A673 (cell line): Measurements from ENCODE around the gene PDE4A. TPM values are rescaled to one million over a fixed set of nuclear protein-coding genes. Genes with fewer than 3 reads are reported as not detected.

Experiments used
- BruUV-seq: library from RNA; stranded (reverse); fragments of 400-500 nt; replicated peaks from 2 replicates; lab custom pipeline; 2021; lab: Mats Ljungman, UMichigan
- CTCF ChIA-PET: fragments of 300-600 bp; sonication (Branson Sonifier 250); formaldehyde crosslinking; loops from one replicate; lab custom pipeline; 2022; ENCODE audit warnings: antibody characterized with exemption; lab: Charles Lee
- POLR2A ChIA-PET: fragments of 300-600 bp; sonication (Branson Sonifier 250); formaldehyde crosslinking; loops from one replicate; lab custom pipeline; 2022; ENCODE audit warnings: antibody characterized with exemption; ENCODE audit not compliant: low non-redundant PET; lab: Charles Lee
- DNase-seq: peaks from one replicate; pipeline ENCODE4 v3.0.0-alpha.2; 2015; ENCODE audit warnings: low spot score
- H3K27ac ChIP-seq: fragments of 200-600 bp; sonication (generic); 2 replicates; pipeline ENCODE4 v1.5.1; 2016; ENCODE audit warnings: mixed run types, low read depth, mild to moderate bottlenecking, mixed read lengths, antibody characterized with exemption, low read length; ENCODE audit not compliant: poor library complexity, severe bottlenecking
- H3K27me3 ChIP-seq: fragments of 200-600 bp; sonication (generic); replicated peaks from 2 replicates; pipeline ENCODE4 v1.6.1; 2017; ENCODE audit warnings: mixed run types, low read depth, mild to moderate bottlenecking, mixed read lengths, antibody characterized with exemption, low read length; ENCODE audit not compliant: insufficient read depth, poor library complexity
- H3K36me3 ChIP-seq: fragments of 200-600 bp; sonication (generic); 2 replicates; pipeline ENCODE4 v1.6.1; 2016; ENCODE audit warnings: mixed run types, mild to moderate bottlenecking, mixed read lengths, antibody characterized with exemption, low read length; ENCODE audit not compliant: insufficient read depth, poor library complexity, severe bottlenecking
- H3K4me1 ChIP-seq: fragments of 200-600 bp; sonication (generic); 2 replicates; pipeline ENCODE4 v1.6.1; 2017; ENCODE audit warnings: mixed run types, mild to moderate bottlenecking, mixed read lengths, antibody characterized with exemption, low read length; ENCODE audit not compliant: insufficient read depth, poor library complexity, severe bottlenecking
- H3K4me3 ChIP-seq: fragments of 200-600 bp; sonication (generic); 2 replicates; pipeline ENCODE4 v1.5.1; 2016; ENCODE audit warnings: low read depth, mixed run types, mild to moderate bottlenecking, mixed read lengths, low read length; ENCODE audit not compliant: poor library complexity, severe bottlenecking
- H3K9me3 ChIP-seq: fragments of 200-600 bp; sonication (generic); 2 replicates; pipeline ENCODE4 v1.6.1; 2016; ENCODE audit warnings: mixed run types, low read depth, mild to moderate bottlenecking, mixed read lengths, antibody characterized with exemption, low read length; ENCODE audit not compliant: poor library complexity, severe bottlenecking
- EZH2 ChIP-seq: fragments of 200-600 bp; sonication (generic); IDR thresholded peaks from 2 replicates; pipeline ENCODE4 v1.6.1; 2017; ENCODE audit warnings: borderline replicate concordance, low read depth, mild to moderate bottlenecking, mixed read lengths, antibody characterized with exemption, low read length; ENCODE audit not compliant: poor library complexity, severe bottlenecking
- intact Hi-C: fragments of 100-400 bp; cut with micrococcal nuclease; formaldehyde crosslinking; loops from one replicate; pipeline ENCODE4 v1.10.0; 2022; ENCODE audit not compliant: unreplicated experiment
- total RNA-seq: library from RNA; stranded (reverse); gene quantifications from 2 replicates; pipeline ENCODE4 v1.2.3, GENCODE V29; 2021
- TF ChIP-seq, protein P1 (sequence below): fragments of 300-800, 200-600 bp; sonication (generic); conservative IDR thresholded peaks from 2 replicates; pipeline ENCODE4 v1.5.1; 2017; ENCODE audit warnings: low read depth, mild to moderate bottlenecking, antibody characterized with exemption, low read length, moderate library complexity, mixed read lengths

Gene PDE4A
- total RNA-seq, 1 experiment from 2014 or later, result 40.1 TPM

DNA sequence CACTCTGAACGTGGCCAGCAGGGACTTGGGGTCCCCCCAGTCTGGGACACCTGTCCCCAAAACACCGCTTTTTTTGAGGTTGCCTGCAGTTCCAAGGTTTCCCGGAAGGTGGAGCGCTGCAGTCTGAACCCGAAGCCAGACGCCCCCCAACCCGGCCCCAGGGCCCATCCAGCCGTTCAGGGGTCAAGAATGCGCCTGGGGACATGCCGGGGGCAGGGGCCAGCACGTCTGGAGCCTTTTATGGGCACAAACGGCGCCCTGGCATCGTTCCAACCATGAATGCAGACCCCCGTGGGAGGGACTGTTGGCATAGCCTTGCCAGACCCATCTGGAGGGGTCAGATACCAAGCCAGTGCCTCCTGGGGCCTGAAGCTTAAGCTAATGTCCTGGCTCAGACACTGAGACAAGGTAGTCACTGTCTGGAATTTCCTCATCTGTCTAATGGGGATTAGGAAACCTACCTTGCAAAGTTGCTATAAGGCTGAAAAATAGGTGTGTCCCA is 90.0 kb downstream of the PDE4A start:
- no peak for TF ChIP-seq EZH2
- TF ChIP-seq, protein P1, sequence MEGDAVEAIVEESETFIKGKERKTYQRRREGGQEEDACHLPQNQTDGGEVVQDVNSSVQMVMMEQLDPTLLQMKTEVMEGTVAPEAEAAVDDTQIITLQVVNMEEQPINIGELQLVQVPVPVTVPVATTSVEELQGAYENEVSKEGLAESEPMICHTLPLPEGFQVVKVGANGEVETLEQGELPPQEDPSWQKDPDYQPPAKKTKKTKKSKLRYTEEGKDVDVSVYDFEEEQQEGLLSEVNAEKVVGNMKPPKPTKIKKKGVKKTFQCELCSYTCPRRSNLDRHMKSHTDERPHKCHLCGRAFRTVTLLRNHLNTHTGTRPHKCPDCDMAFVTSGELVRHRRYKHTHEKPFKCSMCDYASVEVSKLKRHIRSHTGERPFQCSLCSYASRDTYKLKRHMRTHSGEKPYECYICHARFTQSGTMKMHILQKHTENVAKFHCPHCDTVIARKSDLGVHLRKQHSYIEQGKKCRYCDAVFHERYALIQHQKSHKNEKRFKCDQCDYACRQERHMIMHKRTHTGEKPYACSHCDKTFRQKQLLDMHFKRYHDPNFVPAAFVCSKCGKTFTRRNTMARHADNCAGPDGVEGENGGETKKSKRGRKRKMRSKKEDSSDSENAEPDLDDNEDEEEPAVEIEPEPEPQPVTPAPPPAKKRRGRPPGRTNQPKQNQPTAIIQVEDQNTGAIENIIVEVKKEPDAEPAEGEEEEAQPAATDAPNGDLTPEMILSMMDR, result peak; percentile 84
- intact Hi-C loops, result no loop called here
- H3K9me3 ChIP-seq, result no peaks in the 10 kb centered on the region
- BruUV-seq, result no TSS peak
- ChIA-PET CTCF (no interaction called here), POLR2A (interaction anchor here (0.6 to 0.7 kb wide), 2 partner anchors 109 to 151 kb away, joined by 4 to 7 read pairs; no protein-coding TSS in a partner anchor)
- H3K27ac ChIP-seq, result no peak overlapping the region
- peaks cover 30% of the 10 kb centered on the region for H3K27me3 ChIP-seq
- H3K36me3 ChIP-seq, result no peaks in the 10 kb centered on the region
- no peak overlapping the region for H3K4me3 ChIP-seq
- DNase-seq, result peak; percentile 24
- H3K4me1 ChIP-seq, result no peaks in the 10 kb centered on the region

DNA sequence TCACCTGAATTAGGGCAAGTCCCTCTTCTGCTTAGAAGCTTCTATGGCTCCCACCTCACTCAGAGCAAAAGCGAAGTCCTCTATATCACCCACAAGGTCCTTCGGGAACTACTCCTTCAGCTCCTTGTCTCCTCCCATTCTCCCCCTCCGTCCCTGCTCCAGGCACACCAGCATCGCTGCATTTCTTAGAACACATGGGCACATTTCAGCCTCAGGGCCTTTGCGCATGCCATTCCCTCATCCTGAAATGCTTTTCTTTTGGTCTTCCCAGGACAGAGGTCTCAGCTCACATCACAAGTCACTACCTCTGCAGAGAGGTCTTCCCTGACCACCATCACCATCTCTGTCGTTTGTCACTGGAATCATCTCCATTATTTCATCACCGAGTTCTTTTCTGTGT is 92.9 kb downstream of the PDE4A start:
- peak; percentile 36 for TF ChIP-seq EZH2
- TF ChIP-seq, protein P1, result no peak
- no TSS peak for BruUV-seq
- H3K36me3 ChIP-seq, result no peaks in the 10 kb centered on the region
- POLR2A ChIA-PET, result no interaction called here
- CTCF ChIA-PET, result no interaction called here
- no peak overlapping the region for H3K27ac ChIP-seq
- peaks cover 30% of the 10 kb centered on the region for H3K27me3 ChIP-seq
- H3K4me1 ChIP-seq, result no peaks in the 10 kb centered on the region
- H3K4me3 ChIP-seq, result no peak overlapping the region
- intact Hi-C loops, result no loop called here
- DNase-seq, result no peak
- H3K9me3 ChIP-seq, result no peaks in the 10 kb centered on the region

DNA sequence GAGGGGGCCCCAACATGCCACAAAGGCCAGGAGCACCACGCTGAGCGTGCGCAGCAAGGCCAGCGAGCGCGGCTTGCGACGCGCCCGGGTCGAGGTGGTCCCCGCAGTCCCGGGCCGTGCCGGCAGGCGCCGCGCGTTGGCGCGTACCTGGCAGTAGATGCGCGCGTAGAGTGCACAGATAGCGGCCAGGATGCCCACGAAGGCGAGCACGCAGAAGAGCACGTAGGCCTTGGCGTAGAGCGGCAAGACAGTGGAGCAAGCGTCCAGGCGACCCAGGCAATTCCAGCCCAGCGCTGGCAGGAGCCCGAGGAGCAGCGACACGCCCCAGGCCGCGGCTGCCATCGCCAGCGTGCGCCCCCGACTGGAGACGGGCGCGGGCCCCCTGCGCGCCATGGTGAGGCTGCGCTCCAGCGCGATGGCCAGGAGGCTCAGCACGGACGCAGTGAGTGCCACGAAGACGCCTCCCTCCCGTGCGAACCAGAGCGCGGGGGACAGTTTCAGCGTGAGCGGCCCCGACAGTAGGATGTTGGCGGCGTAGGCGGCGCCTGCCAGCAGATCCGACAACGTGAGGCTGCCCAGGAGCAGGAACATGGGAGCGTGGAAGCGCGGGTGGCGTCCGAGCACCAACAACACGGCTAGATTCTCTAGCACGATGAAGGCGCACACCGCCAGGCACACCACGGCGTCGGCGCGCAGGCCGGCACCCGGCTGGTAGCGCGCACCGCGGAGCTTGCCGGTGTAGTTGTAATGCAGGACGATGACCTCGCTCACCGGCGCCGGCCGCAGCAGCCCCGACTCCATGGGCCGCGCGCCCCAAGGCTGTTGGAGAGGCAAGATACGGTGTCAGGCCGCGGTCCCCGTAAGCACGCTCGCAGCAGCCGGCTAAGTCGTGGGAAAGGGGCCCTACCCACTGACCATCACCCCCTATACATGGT is 94.1 kb downstream of the PDE4A start:
- no peaks in the 10 kb centered on the region for H3K9me3 ChIP-seq
- ChIA-PET POLR2A (no interaction called here), CTCF (no interaction called here)
- peak overlapping the region; percentile 10 for H3K4me3 ChIP-seq
- TF ChIP-seq, protein P1, result peak; percentile 35; the same call in 1 of the 2 replicates
- no peak for TF ChIP-seq EZH2
- H3K36me3 ChIP-seq, result no peaks in the 10 kb centered on the region
- intact Hi-C loops, result no loop called here
- H3K27ac ChIP-seq, result no peak overlapping the region
- no peaks in the 10 kb centered on the region for H3K4me1 ChIP-seq
- peak; percentile 48 for DNase-seq
- peaks cover 30% of the 10 kb centered on the region for H3K27me3 ChIP-seq
- no TSS peak for BruUV-seq
